Gastrocnemius medialis (tissue), 4 donors: ENCODE results near the gene ENAH. TPM values are rescaled to one million over a fixed set of nuclear protein-coding genes. Genes with fewer than 3 reads are reported as not detected.

Experiments
- ATAC-seq, 2 donors: fragments of 150-250 bp; one replicate each; pipeline ENCODE4 v1.9.1; 2016
- DNase-seq, 2 donors: peaks; one replicate each; pipeline ENCODE4 v3.0.0-alpha.2; 2019
- H3K27ac ChIP-seq, 4 donors: fragments of 200-600 bp; sonication (generic); 1 replicate in 1 of 4; 2 replicates in 3 of 4; pipeline ENCODE4 v1.5.1; 2016 to 2018; ENCODE audit warnings: mild to moderate bottlenecking in 2 of 4, moderate library complexity in 1 of 4
- H3K27me3 ChIP-seq, 3 donors: fragments of 200-600 bp; sonication (generic) in 2 of 3; 1 replicate in 1 of 3; 2 replicates in 2 of 3; pipeline versions ENCODE4 v1.5.1 to v1.6.0; 2016 to 2019; ENCODE audit warnings: mild to moderate bottlenecking in 1 of 3, moderate library complexity in 1 of 3
- H3K36me3 ChIP-seq, 2 donors: fragments of 200-600 bp; sonication (generic) in 1 of 2; one replicate each; pipeline ENCODE4 v1.5.1; 2017 to 2018
- H3K4me1 ChIP-seq, 2 donors: fragments of 200-600 bp; sonication (generic) in 1 of 2; one replicate each; pipeline ENCODE4 v1.5.1; 2016 to 2017; ENCODE audit warnings: mild to moderate bottlenecking in 2 of 2
- H3K4me3 ChIP-seq, 4 donors: fragments of 200-600 bp; sonication (generic) in 3 of 4; 1 replicate in 1 of 4; 2 replicates in 3 of 4; pipeline ENCODE4 v1.5.1; 2016 to 2019; ENCODE audit warnings: mild to moderate bottlenecking in 2 of 4
- H3K9me3 ChIP-seq, 3 donors: fragments of 200-600 bp; sonication (generic) in 2 of 3; 1 replicate in 1 of 3; 2 replicates in 2 of 3; pipeline ENCODE4 v1.5.1; 2016 to 2019
- POLR2A ChIP-seq, 2 donors: fragments of 450-650 bp; IDR thresholded peaks; one replicate each; pipeline ENCODE4 v1.6.1; 2017; ENCODE audit warnings: antibody characterized with exemption in 2 of 2, mild to moderate bottlenecking in 2 of 2, moderate library complexity in 2 of 2
- in situ Hi-C, 4 donors: fragments of 200-750 bp; cut with MboI; loops; one replicate each; pipeline versions ENCODE4 v1.15.0 to v1.8.0; 2017; ENCODE audit warnings: low sequenced_read_pairs in 4 of 4
- intact Hi-C: fragments of 100-400 bp; cut with DNase I; formaldehyde crosslinking; loops from one replicate; pipeline ENCODE4 v1.15.1; 2023; ENCODE audit warnings: low total_unique reads
- total RNA-seq, 4 donors: library from RNA; depleted of rRNA; stranded (reverse); fragments of >200 nt; gene quantifications; one replicate each; pipeline versions ENCODE4 v1.1.0 to v1.2.3, GENCODE V29; 2016
- TF ChIP-seq, protein P1 (sequence below), 5 experiments: fragments of 450-650 bp in 3 of 5; fragments of 200-600 bp in 2 of 5; sonication (generic) in 2 of 5; IDR thresholded peaks in 4 of 5; conservative IDR thresholded peaks in 1 of 5; 1 replicate in 4 of 5; 2 replicates in 1 of 5; pipeline ENCODE4 v1.5.1; 2016 to 2019; ENCODE audit warnings: antibody characterized with exemption in 5 of 5, mild to moderate bottlenecking in 3 of 5, moderate library complexity in 3 of 5

ENAH gene
- total RNA-seq, 4 donors from 2014 or later: 56.1 to 112 (median 62.2) TPM

DNA sequence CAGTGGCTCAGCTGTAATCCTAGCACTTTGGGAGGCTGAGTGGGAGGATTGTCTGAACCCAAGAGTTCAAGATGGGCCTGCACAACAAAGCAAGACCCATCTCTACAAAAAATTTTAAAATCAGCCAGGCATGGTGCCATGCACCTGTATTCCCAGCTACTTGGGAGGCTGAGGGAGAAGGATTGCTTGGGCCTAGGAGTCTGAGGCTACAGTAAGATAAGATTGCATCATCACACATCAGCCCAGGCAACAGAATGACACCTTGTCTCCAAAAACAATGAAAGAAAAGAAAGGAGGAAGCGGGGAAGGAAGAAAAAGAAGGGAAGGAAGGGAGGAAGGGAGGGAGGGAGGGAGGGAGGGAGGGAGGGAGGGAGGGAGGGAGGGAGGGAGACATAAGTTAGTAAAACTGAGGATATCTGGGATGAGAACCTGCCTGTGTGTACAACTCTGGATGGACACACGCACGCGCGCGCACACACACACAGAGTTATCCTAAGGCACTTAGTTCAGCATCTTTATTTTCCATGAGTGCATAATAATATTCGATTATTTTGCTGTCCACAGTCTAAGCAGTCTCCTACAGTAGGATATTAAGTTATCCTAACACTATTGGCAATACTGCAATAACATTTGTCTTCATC lies 132.2 kb downstream of the ENAH start:
- Histone ChIP-seq H3K4me1 (peaks cover 29 to 35% of the 10 kb centered on the region in 2 donors), H3K27me3 (no peaks in the 10 kb centered on the region), H3K4me3 (no peak overlapping the region), H3K9me3 (no peaks in the 10 kb centered on the region), H3K36me3 (peaks cover 0 to 25% of the 10 kb centered on the region in 2 donors), H3K27ac (no peak overlapping the region)
- intact Hi-C loops (no loop called here), in situ Hi-C loops (no loop called here)
- DNase-seq (no peak), ATAC-seq (no peak)
- TF ChIP-seq, protein P1, sequence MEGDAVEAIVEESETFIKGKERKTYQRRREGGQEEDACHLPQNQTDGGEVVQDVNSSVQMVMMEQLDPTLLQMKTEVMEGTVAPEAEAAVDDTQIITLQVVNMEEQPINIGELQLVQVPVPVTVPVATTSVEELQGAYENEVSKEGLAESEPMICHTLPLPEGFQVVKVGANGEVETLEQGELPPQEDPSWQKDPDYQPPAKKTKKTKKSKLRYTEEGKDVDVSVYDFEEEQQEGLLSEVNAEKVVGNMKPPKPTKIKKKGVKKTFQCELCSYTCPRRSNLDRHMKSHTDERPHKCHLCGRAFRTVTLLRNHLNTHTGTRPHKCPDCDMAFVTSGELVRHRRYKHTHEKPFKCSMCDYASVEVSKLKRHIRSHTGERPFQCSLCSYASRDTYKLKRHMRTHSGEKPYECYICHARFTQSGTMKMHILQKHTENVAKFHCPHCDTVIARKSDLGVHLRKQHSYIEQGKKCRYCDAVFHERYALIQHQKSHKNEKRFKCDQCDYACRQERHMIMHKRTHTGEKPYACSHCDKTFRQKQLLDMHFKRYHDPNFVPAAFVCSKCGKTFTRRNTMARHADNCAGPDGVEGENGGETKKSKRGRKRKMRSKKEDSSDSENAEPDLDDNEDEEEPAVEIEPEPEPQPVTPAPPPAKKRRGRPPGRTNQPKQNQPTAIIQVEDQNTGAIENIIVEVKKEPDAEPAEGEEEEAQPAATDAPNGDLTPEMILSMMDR (IDR thresholded peaks at IDR 0.05 in 4 of 5, conservative IDR thresholded peaks at IDR 0.05 in 1 of 5): no peak
- TF ChIP-seq POLR2A (IDR thresholded peaks at IDR 0.05): no peak

DNA sequence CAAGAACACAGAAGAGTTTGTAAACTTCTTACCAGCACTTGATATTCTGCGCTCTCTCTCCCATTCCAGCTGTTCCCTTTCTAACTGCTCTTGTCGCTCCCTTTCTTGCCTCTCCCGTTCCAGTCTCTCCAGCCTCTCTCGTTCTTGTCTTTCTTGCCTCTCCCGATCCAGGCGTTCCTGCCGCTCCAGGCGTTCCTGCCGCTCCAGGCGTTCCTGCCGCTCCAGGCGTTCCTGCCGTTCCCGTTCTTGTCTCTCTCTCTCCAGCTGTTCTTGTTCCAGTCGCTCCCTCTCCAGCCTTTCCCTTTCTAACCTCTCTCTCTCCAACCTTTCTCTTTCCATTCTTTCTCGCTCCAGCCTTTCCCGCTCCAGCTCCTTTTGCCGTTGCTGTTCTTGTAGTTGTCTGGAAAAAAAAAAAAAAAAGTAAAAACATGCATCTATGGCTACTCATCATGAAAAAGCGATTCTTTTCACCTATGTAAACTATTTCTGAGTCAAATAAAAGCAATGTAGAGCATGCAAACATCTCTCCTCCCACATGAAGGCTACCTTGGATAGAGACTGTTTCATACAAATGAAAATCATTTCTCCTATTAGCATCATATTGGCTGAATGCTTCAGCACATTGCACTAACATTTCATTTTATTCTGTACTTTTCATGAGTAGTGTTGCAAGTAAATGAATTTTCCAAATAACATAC lies 133.6 kb downstream of the ENAH start:
- H3K27ac ChIP-seq: peak overlapping the region in 3 of 4 donors; percentile 12 to 43 (median 21)
- no peak for DNase-seq

GRCh38 chr1:225517697-225518096 lies 135.2 kb downstream of the ENAH start:
- Histone ChIP-seq H3K36me3 (peaks cover 0 to 34% of the 10 kb centered on the region in 2 donors), H3K27ac (peak overlapping the region in 1 of 4 donors; percentile 16), H3K4me3 (no peak overlapping the region), H3K27me3 (no peaks in the 10 kb centered on the region), H3K9me3 (no peaks in the 10 kb centered on the region), H3K4me1 (peaks cover 5 to 7% of the 10 kb centered on the region in 2 donors)
- no peak for DNase-seq
- ATAC-seq: peak in 1 of 2 donors; percentile 17
- TF ChIP-seq POLR2A (IDR thresholded peaks at IDR 0.05): no peak
- TF ChIP-seq, protein P1 (IDR thresholded peaks at IDR 0.05 in 4 of 5, conservative IDR thresholded peaks at IDR 0.05 in 1 of 5): no peak
- in situ Hi-C loops: no loop called here
- intact Hi-C loops: no loop called here

More for the DNA sequence above, 133.6 kb downstream of the ENAH start:
- H3K4me3 ChIP-seq: no peak overlapping the region
- intact Hi-C loops (no loop called here), in situ Hi-C loops (no loop called here)
- ATAC-seq: peak in 1 of 2 donors; percentile 58
- H3K4me1 ChIP-seq: peaks cover 16 to 22% of the 10 kb centered on the region in 2 donors
- H3K9me3 ChIP-seq: no peaks in the 10 kb centered on the region
- no peak for TF ChIP-seq POLR2A (IDR thresholded peaks at IDR 0.05)
- TF ChIP-seq, protein P1 (IDR thresholded peaks at IDR 0.05 in 4 of 5, conservative IDR thresholded peaks at IDR 0.05 in 1 of 5): no peak
- peaks cover 0 to 25% of the 10 kb centered on the region in 2 donors for H3K36me3 ChIP-seq
- no peaks in the 10 kb centered on the region for H3K27me3 ChIP-seq

DNA sequence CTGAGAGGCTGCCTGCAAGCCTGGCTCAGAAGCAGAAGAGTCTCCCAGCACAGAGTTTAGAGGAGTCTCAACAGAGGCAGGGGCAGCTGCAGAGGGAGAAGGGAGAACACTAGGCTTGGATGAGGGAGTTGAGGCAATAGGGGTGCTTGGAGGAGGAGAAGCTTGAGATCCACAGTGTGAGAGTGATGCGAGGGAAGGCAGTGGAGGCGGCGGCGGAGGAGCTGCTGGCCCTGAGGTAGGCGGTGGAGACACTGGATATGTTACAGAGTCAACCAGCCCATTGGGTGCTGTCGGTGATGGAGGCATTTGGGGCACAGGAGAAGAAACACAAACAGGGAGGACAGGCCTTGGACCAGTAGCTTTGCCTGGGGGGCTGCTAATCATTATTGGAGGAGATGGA lies 135.7 kb downstream of the ENAH start:
- DNase-seq (no peak), ATAC-seq (peak in 1 of 2 donors; percentile 18)
- intact Hi-C loops (no loop called here), in situ Hi-C loops (no loop called here)
- no peaks in the 10 kb centered on the region for H3K27me3 ChIP-seq
- H3K27ac ChIP-seq: peak overlapping the region in 1 of 4 donors; percentile 24
- TF ChIP-seq, protein P1 (IDR thresholded peaks at IDR 0.05 in 4 of 5, conservative IDR thresholded peaks at IDR 0.05 in 1 of 5): no peak
- TF ChIP-seq POLR2A (IDR thresholded peaks at IDR 0.05): no peak
- H3K36me3 ChIP-seq: peaks cover 0 to 39% of the 10 kb centered on the region in 2 donors
- H3K9me3 ChIP-seq: no peaks in the 10 kb centered on the region
- H3K4me3 ChIP-seq: no peak overlapping the region
- H3K4me1 ChIP-seq: peaks cover 5 to 6% of the 10 kb centered on the region in 2 donors
